Lung (tissue), 12 donors: Measurements from ENCODE around the gene GAS6. TPM values are rescaled to one million over a fixed set of nuclear protein-coding genes. Genes with fewer than 3 reads are reported as not detected.

Experiments
- ATAC-seq: fragments of 200-7000 bp; cut with Tn5 transposase; one replicate; pipeline ENCODE4 v1.9.1; 2020; ENCODE audit warnings: moderate number of reproducible peaks; ENCODE audit not compliant: insufficient read depth, low FRiP score
- DNase-seq, 3 donors: peaks; one replicate each; pipeline ENCODE4 v3.0.0-alpha.2; 2013 to 2017
- H3K27ac ChIP-seq, 2 donors: one replicate each; pipeline ENCODE4 v1.5.1; 2013; ENCODE audit warnings: mild to moderate bottlenecking in 2 of 2, moderate library complexity in 2 of 2, control low read depth in 1 of 2, inconsistent platforms in 1 of 2, low read depth in 1 of 2, low read length in 1 of 2
- H3K27me3 ChIP-seq, 3 donors: one replicate each; pipeline ENCODE4 v1.5.1; 2013; ENCODE audit warnings: low read length in 2 of 3; ENCODE audit not compliant: control insufficient read depth in 3 of 3, insufficient read depth in 3 of 3
- H3K36me3 ChIP-seq, 4 donors: one replicate each; pipeline ENCODE4 v1.5.1; 2013; ENCODE audit warnings: low read length in 4 of 4, mild to moderate bottlenecking in 1 of 4, moderate library complexity in 1 of 4; ENCODE audit not compliant: control insufficient read depth in 4 of 4, insufficient read depth in 4 of 4
- H3K4me1 ChIP-seq, 5 donors: one replicate each; pipeline ENCODE4 v1.5.1; 2013; ENCODE audit warnings: low read length in 5 of 5, mild to moderate bottlenecking in 2 of 5, moderate library complexity in 1 of 5; ENCODE audit not compliant: control insufficient read depth in 5 of 5, insufficient read depth in 5 of 5
- H3K4me3 ChIP-seq: one replicate; pipeline ENCODE4 v1.5.1; 2013; ENCODE audit warnings: mild to moderate bottlenecking, control low read depth, moderate library complexity
- H3K9ac ChIP-seq, 2 donors: one replicate each; pipeline ENCODE4 v1.5.1; 2013; ENCODE audit warnings: low read length in 2 of 2, control low read depth in 1 of 2; ENCODE audit not compliant: insufficient read depth in 1 of 2
- H3K9me3 ChIP-seq, 4 donors: one replicate each; pipeline ENCODE4 v1.5.1; 2013; ENCODE audit warnings: low read length in 3 of 4, mild to moderate bottlenecking in 1 of 4, moderate library complexity in 1 of 4; ENCODE audit not compliant: control insufficient read depth in 4 of 4, insufficient read depth in 3 of 4
- WGBS, 2 donors: extraction: QIAGEN DNeasy Blood & Tissue Kit; methylation state at CpG; one replicate each; pipeline ENCODE4 v1.1.7; 2013; 5-methylcytosine and 5-hydroxymethylcytosine counted together
- polyA plus RNA-seq, 2 donors: library from polyadenylated mRNA; stranded (reverse); fragments of 200-250 nt; gene quantifications; one replicate each; pipeline ENCODE4 v1.2.1, GENCODE V29; 2013
- total RNA-seq, 2 donors: library from RNA; depleted of rRNA in 1 of 2; stranded (reverse); fragments of >200 nt in 1 of 2; gene quantifications; one replicate each; pipeline ENCODE4 v1.2.1, GENCODE V29; 2014 to 2021
- TF ChIP-seq, protein P1 (sequence below): IDR thresholded peaks from 2 replicates; pipeline ENCODE4 v1.5.1; 2012; ENCODE audit warnings: mild to moderate bottlenecking; ENCODE audit errors: control extremely low read depth, extremely low read depth
- donor health status: control.
- donor health status: control.
- donor health status: Bipolar disorder and iron deficiency.
- donor health status: healthy.
- donor health status: DM: yes; HTN: yes; CAD: no.

Gene GAS6
- total and polyA plus RNA-seq, 4 donors: 61.8 to 107 (median 76.1) TPM

DNA sequence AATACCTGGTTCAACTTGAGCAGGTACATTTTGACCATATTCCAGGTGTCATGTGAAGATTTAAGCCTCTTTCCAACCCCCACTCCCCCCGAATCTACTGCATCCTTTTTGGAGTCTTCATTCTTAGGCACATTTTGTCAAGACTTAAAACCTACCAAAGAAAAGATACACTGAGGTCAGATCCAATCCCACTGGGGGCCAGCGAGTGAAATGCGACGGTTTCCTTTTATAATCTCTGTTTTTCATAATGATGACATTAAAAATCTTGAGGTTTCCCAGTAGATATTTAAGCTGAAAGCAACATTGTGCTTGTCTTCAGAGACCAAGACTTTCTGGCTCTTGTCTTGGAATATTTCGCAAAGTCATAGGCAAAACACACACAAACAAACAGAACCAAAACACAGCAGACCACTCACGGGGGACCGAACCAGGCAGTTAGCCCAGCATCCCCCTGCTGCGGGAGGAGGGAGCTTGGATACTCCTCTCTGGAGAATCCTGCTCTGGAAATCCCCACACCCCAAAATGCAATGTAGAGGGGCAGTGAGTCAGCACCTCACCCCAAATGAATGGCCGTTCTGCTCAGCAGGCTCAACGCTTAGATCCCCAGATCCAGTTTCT lies 506 bp upstream of the GAS6 start:
- TF ChIP-seq, protein P1, sequence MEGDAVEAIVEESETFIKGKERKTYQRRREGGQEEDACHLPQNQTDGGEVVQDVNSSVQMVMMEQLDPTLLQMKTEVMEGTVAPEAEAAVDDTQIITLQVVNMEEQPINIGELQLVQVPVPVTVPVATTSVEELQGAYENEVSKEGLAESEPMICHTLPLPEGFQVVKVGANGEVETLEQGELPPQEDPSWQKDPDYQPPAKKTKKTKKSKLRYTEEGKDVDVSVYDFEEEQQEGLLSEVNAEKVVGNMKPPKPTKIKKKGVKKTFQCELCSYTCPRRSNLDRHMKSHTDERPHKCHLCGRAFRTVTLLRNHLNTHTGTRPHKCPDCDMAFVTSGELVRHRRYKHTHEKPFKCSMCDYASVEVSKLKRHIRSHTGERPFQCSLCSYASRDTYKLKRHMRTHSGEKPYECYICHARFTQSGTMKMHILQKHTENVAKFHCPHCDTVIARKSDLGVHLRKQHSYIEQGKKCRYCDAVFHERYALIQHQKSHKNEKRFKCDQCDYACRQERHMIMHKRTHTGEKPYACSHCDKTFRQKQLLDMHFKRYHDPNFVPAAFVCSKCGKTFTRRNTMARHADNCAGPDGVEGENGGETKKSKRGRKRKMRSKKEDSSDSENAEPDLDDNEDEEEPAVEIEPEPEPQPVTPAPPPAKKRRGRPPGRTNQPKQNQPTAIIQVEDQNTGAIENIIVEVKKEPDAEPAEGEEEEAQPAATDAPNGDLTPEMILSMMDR: no peak
- H3K9me3 ChIP-seq: no peaks in the 10 kb centered on the region
- H3K27me3 ChIP-seq: peaks cover 0 to 26% (median 23%) of the 10 kb centered on the region in 3 donors
- H3K4me3 ChIP-seq: peak overlapping the region; percentile 77
- WGBS, 2 donors: 14 to 20% methylated on average over 10 of the region's 10 CpGs
- no peak for ATAC-seq
- H3K36me3 ChIP-seq: no peaks in the 10 kb centered on the region
- H3K9ac ChIP-seq: peak overlapping the region in 1 of 2 donors; percentile 68
- peaks cover 0 to 21% (median 8%) of the 10 kb centered on the region in 5 donors for H3K4me1 ChIP-seq
- peak overlapping the region; percentile 52 to 96 for H3K27ac ChIP-seq
- DNase-seq: peak in 1 of 3 donors; percentile 11

DNA sequence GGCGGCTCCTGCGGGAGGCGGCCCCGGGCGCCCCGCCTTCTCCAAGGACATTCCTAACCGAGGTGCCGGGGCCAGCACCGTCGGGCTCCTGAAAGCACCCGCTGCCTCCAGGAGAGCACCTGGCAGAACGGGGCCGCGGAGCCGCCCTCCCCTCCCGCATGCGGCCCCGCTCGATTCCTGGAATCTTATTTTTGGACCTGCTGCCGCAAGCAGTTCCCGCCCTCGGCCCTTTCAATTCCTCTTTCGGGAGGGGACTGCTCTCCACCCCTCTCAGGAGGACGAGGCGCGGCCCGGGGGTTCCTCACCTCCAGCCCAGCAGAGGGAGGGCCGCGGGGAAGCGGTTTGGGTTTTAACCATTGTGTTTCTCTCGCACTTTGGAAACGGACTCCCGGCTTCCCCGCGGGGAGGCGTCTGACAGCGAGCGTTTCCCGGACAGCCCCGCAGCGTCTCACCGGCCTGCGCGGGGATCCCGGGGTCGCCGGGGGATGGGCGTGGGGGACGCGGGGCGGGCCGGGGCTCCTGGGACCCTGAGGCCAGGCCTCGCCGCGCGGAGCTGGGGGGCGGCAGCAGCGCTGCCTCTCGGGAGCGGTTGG lies 849 bp downstream of the GAS6 start:
- H3K27ac ChIP-seq: peak overlapping the region; percentile 93 to 96
- peaks cover 0 to 22% (median 8%) of the 10 kb centered on the region in 5 donors for H3K4me1 ChIP-seq
- peak; percentile 58 for ATAC-seq
- TF ChIP-seq, protein P1: no peak
- peak in 2 of 3 donors; percentile 34 to 51 for DNase-seq
- H3K9ac ChIP-seq: no peak overlapping the region
- WGBS, 2 donors: 3 to 6% methylated on average over 53 to 60 of the region's 60 CpGs
- H3K27me3 ChIP-seq: peaks cover 0 to 26% (median 22%) of the 10 kb centered on the region in 3 donors
- peaks cover 0 to 7% (median 0%) of the 10 kb centered on the region in 4 donors for H3K36me3 ChIP-seq
- H3K4me3 ChIP-seq: peak overlapping the region; percentile 77
- peaks cover 0 to 2% (median 0%) of the 10 kb centered on the region in 4 donors for H3K9me3 ChIP-seq

DNA sequence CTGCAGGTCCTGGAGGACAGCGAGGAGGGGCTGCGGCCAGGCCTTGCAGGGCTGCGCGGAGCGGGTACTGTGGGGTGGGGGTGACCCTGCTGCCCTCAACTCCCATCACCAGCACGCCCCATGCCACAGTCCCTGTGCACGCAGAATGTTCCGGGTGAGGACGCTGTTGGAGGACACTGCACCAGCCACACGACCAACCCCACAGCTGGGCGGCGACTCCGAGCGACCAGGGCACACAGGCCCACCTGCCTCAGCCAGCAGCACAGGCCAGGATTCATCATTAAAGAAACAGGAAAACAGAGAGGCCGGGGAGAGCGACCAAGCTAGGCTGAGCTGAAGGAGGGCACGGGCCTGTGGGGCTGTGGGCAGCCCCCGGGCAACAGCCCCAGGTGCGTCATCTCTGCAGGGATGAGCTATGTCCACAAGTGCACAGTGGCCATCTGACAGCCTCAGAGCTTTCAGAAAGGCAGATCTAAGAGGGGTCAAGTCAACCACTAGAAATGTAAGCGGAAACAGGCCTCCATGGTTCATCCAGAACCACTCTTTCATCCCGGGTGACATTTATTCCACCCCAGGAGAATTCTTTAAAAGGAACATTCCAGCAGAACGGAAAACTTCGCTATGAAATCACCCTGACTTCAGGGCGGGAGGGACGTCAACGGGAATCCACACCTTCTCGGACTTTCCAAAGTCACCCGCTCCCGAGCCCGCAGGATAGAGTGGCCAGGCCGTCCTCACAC lies 1.5 kb downstream of the GAS6 start:
- DNase-seq (peak in 1 of 3 donors; percentile 9), ATAC-seq (no peak)
- Histone ChIP-seq H3K9me3 (peaks cover 0 to 2% (median 0%) of the 10 kb centered on the region in 4 donors), H3K36me3 (peaks cover 0 to 7% (median 0%) of the 10 kb centered on the region in 4 donors), H3K4me3 (peak overlapping the region; percentile 77), H3K9ac (no peak overlapping the region), H3K4me1 (peaks cover 0 to 22% (median 8%) of the 10 kb centered on the region in 5 donors), H3K27ac (peak overlapping the region; percentile 78 to 96), H3K27me3 (peaks cover 0 to 26% (median 20%) of the 10 kb centered on the region in 3 donors)
- TF ChIP-seq, protein P1: no peak
- 64 to 74% methylated on average over 31 of the region's 31 CpGs for whole genome bisulfite sequencing, 2 donors
